ENCODE results near the gene CLDN20.

GRCh38 chr6:155314092-155314772 lies 50.4 kb downstream of the CLDN20 start, which contains the start of gene TFB1M:
- TF ChIP-seq CTCF (IDR thresholded peaks at IDR 0.05) (no peak), POLR2A (IDR thresholded peaks at IDR 0.05) (peak; percentile 80 to 89)
